ENCODE data around the gene CAPN1.
A peak's percentile ranks its signal among the peaks of the same experiment; 100 is the strongest.
"Not testable (repeated sequence)": the region's sequence is repeated elsewhere in the genome, so short reads cannot be mapped to it uniquely, and the experiment has no call there.

The CAPN1 gene

GRCh38 chr11:65223011-65223410, 41.3 kb downstream of the CAPN1 start:
- Histone ChIP-seq H3K4me3 (ENCODE audit: low read length) (no peak overlapping the region), H3K36me3 (ENCODE audit: insufficient read depth, low read length) (no peaks in the 10 kb centered on the region), H3K9me3 (ENCODE audit: low read length) (peaks cover 2% of the 10 kb centered on the region), H2AFZ (ENCODE audit: low read depth, low read length) (no peak overlapping the region), H3K4me1 (ENCODE audit: insufficient read depth, low read length) (peaks cover 5% of the 10 kb centered on the region), H3K27me3 (ENCODE audit: insufficient read depth, low read length) (peaks cover 2% of the 10 kb centered on the region)

- Histone ChIP-seq H3K27me3 (ENCODE audit: insufficient read depth, low read length) (peaks cover 2% of the 10 kb centered on the region), H3K4me1 (ENCODE audit: insufficient read depth, low read length) (peaks cover 5% of the 10 kb centered on the region), H3K9me3 (ENCODE audit: low read length) (peaks cover 5% of the 10 kb centered on the region), H3K36me3 (ENCODE audit: insufficient read depth, low read length) (no peaks in the 10 kb centered on the region), H3K4me3 (ENCODE audit: low read length) (no peak overlapping the region), H2AFZ (ENCODE audit: low read depth, low read length) (peak overlapping the region; percentile 74)
Observed at GRCh38 chr11:65224930-65225278, 43.2 kb downstream of the CAPN1 start.

GRCh38 chr11:65225279-65226102, 43.8 kb downstream of the CAPN1 start:
- H3K9me3 ChIP-seq (ENCODE audit: low read length): peaks cover 5% of the 10 kb centered on the region
- peak overlapping the region; percentile 74 for H2AFZ ChIP-seq (ENCODE audit: low read depth, low read length)
- H3K36me3 ChIP-seq (ENCODE audit: insufficient read depth, low read length): no peaks in the 10 kb centered on the region
- peak overlapping the region; percentile 40 for H3K4me3 ChIP-seq (ENCODE audit: low read length)
- peaks cover 2% of the 10 kb centered on the region for H3K27me3 ChIP-seq (ENCODE audit: insufficient read depth, low read length)
- peaks cover 5% of the 10 kb centered on the region for H3K4me1 ChIP-seq (ENCODE audit: insufficient read depth, low read length)

DNA sequence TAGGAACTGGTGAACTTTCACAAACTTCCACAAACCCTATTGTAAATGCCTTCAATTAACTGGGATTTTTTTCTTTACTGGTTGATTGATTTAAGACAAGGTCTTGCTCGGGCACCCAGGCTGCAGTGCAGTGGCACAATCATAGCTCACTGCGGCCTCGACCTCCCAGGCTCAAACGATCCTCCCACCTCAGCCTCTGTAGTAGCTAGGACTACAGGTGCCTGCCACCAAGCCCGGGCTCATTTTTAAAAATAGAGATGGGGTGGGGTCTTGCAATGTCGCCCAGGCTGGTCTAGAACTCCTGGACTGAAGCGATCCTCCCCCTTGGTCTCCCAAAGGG, 44.3 kb downstream of the CAPN1 start:
- Histone ChIP-seq H3K36me3 (ENCODE audit: insufficient read depth, low read length) (no peaks in the 10 kb centered on the region), H3K4me3 (ENCODE audit: low read length) (peak overlapping the region; percentile 40), H3K9me3 (ENCODE audit: low read length) (peaks cover 5% of the 10 kb centered on the region), H2AFZ (ENCODE audit: low read depth, low read length) (peak overlapping the region; percentile 74), H3K27me3 (ENCODE audit: insufficient read depth, low read length) (peaks cover 2% of the 10 kb centered on the region), H3K4me1 (ENCODE audit: insufficient read depth, low read length) (peaks cover 5% of the 10 kb centered on the region)

GRCh38 chr11:65227879-65228278, 46.2 kb downstream of the CAPN1 start:
- Histone ChIP-seq H3K27me3 (ENCODE audit: insufficient read depth, low read length) (no peaks in the 10 kb centered on the region), H3K4me3 (ENCODE audit: low read length) (no peak overlapping the region), H3K4me1 (ENCODE audit: insufficient read depth, low read length) (peaks cover 5% of the 10 kb centered on the region), H3K36me3 (ENCODE audit: insufficient read depth, low read length) (no peaks in the 10 kb centered on the region), H3K9me3 (ENCODE audit: low read length) (peaks cover 5% of the 10 kb centered on the region), H2AFZ (ENCODE audit: low read depth, low read length) (no peak overlapping the region)

DNA sequence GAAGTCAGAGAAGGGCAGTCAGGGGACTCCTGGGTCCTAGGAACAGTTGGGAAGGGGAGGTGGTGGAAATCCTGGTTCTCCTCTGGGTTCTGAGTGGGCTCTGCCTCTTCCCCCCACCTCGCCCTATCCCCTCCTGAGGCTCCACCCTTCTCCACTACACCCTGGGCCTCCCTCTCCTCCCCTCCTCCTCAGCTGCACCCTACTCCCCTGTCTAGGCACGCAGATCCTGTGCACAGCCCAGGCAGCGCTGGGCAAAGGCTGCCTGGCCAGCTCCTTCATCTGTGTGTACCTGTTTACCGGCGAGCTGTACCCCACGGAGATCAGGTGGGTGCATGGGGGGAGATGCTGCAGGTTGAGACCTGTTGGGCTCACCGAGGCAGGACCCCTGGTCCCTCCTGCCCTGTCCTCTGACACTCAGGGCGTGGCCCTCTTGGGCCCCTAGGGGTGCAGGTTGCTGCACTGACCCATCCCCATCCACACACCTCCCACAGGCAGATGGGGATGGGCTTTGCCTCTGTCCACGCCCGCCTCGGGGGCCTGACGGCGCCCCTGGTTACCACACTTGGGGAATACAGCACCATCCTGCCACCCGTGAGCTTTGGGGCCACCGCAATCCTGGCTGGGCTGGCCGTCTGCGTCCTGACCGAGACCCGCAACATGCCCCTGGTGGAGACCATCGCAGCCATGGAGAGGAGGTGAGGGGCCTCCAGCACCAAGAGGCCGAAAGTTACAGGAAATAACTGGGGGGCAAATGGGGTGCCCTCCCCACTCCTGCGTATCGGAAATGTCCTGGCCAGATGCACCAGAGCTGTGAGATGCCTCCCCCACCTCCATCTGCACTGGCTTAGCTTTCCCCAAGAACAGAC, 54.7 kb downstream of the CAPN1 start:
- Histone ChIP-seq H3K36me3 (ENCODE audit: insufficient read depth, low read length) (no peaks in the 10 kb centered on the region), H3K27me3 (ENCODE audit: insufficient read depth, low read length) (no peaks in the 10 kb centered on the region), H3K4me1 (ENCODE audit: insufficient read depth, low read length) (no peaks in the 10 kb centered on the region), H2AFZ (ENCODE audit: low read depth, low read length) (no peak overlapping the region), H3K4me3 (ENCODE audit: low read length) (no peak overlapping the region), H3K9me3 (ENCODE audit: low read length) (no peaks in the 10 kb centered on the region)

- H2AFZ ChIP-seq (ENCODE audit: low read depth, low read length); H3K9me3 ChIP-seq (ENCODE audit: low read length); H3K4me1 ChIP-seq (ENCODE audit: insufficient read depth, low read length); H3K4me3 ChIP-seq (ENCODE audit: low read length); H3K27me3 ChIP-seq (ENCODE audit: insufficient read depth, low read length); H3K36me3 ChIP-seq (ENCODE audit: insufficient read depth, low read length): not testable (repeated sequence)
Observed at GRCh38 chr11:65238302-65238701, 56.6 kb downstream of the CAPN1 start.

DNA sequence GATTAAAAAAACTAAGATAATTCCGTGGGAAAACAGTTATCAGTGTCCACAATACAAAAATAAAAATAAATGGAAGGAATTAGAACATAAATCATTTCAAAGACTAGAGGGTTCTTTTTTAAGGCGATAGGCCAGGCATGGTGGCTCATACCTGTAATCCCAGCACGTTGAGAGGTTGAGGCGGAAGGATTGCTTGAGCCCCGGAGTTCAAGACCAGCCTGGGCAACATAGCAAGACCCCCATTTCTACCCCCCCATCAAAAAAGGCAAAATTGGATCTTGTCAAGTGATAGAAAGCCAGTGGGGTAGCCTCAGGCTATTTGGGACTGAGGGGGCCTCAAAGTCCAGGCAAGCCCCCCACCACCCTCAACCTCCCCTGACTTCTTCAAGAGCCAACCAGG, 59.4 kb downstream of the CAPN1 start:
- Histone ChIP-seq H3K27me3 (ENCODE audit: insufficient read depth, low read length) (no peaks in the 10 kb centered on the region), H3K4me1 (ENCODE audit: insufficient read depth, low read length) (no peaks in the 10 kb centered on the region), H3K36me3 (ENCODE audit: insufficient read depth, low read length) (no peaks in the 10 kb centered on the region), H3K9me3 (ENCODE audit: low read length) (peaks cover 3% of the 10 kb centered on the region), H2AFZ (ENCODE audit: low read depth, low read length) (no peak overlapping the region), H3K4me3 (ENCODE audit: low read length) (no peak overlapping the region)

DNA sequence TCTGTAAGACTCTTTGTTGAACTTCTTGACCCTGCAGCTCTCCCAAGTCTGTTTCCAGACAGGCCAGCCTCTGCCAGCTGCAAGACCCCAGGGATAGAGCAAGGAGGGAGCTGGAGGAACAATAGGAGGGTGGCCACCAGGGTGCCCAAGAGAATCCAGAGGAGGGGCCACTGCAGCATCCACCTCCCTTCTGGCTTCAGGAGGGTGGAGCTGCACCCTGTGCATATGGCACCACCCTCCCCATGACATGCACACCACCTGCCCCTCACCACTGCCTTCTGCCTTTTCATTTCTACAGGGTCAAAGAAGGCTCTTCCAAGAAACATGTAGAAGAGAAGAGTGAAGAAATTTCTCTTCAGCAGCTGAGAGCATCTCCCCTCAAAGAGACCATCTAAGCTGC, 60.0 kb downstream of the CAPN1 start:
- H2AFZ ChIP-seq (ENCODE audit: low read depth, low read length): no peak overlapping the region
- H3K27me3 ChIP-seq (ENCODE audit: insufficient read depth, low read length): no peaks in the 10 kb centered on the region
- H3K36me3 ChIP-seq (ENCODE audit: insufficient read depth, low read length): no peaks in the 10 kb centered on the region
- H3K4me3 ChIP-seq (ENCODE audit: low read length): no peak overlapping the region
- H3K4me1 ChIP-seq (ENCODE audit: insufficient read depth, low read length): no peaks in the 10 kb centered on the region
- H3K9me3 ChIP-seq (ENCODE audit: low read length): peaks cover 3% of the 10 kb centered on the region

GRCh38 chr11:65242389-65242788, 60.7 kb downstream of the CAPN1 start:
- Histone ChIP-seq H3K4me1 (ENCODE audit: insufficient read depth, low read length) (no peaks in the 10 kb centered on the region), H3K9me3 (ENCODE audit: low read length) (peaks cover 3% of the 10 kb centered on the region), H3K27me3 (ENCODE audit: insufficient read depth, low read length) (no peaks in the 10 kb centered on the region), H2AFZ (ENCODE audit: low read depth, low read length) (no peak overlapping the region), H3K36me3 (ENCODE audit: insufficient read depth, low read length) (no peaks in the 10 kb centered on the region), H3K4me3 (ENCODE audit: low read length) (no peak overlapping the region)

GRCh38 chr11:65243797-65244196, 62.1 kb downstream of the CAPN1 start:
- H3K36me3 ChIP-seq (ENCODE audit: insufficient read depth, low read length): no peaks in the 10 kb centered on the region
- no peaks in the 10 kb centered on the region for H3K27me3 ChIP-seq (ENCODE audit: insufficient read depth, low read length)
- H2AFZ ChIP-seq (ENCODE audit: low read depth, low read length): no peak overlapping the region
- H3K4me1 ChIP-seq (ENCODE audit: insufficient read depth, low read length): no peaks in the 10 kb centered on the region
- H3K9me3 ChIP-seq (ENCODE audit: low read length): peaks cover 3% of the 10 kb centered on the region
- H3K4me3 ChIP-seq (ENCODE audit: low read length): no peak overlapping the region

- not testable (repeated sequence) for H3K27me3 ChIP-seq (ENCODE audit: insufficient read depth, low read length); H2AFZ ChIP-seq (ENCODE audit: low read depth, low read length); H3K4me1 ChIP-seq (ENCODE audit: insufficient read depth, low read length); H3K36me3 ChIP-seq (ENCODE audit: insufficient read depth, low read length); H3K4me3 ChIP-seq (ENCODE audit: low read length); H3K9me3 ChIP-seq (ENCODE audit: low read length)
Observed at GRCh38 chr11:65245046-65245445, 63.3 kb downstream of the CAPN1 start.

DNA sequence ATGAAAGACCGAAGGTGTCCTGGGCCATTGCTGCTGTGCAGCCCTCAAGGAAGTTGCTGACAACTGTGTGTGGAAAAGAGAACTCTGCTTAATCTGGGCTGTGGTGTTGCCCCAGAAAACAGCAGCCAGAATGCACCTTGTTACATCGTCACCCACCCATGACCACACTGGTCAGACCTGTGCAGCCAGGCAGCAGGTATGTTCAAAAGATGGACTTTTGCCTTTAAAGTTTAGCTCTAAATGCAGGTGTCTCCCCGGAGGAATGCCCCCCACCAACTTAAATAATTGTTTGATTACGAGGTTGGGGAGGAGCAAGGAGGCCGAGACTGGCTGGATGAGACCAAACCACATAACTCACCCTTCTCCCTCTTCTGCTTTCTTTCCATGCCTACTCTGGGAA, 64.8 kb downstream of the CAPN1 start:
- H2AFZ ChIP-seq (ENCODE audit: low read depth, low read length): no peak overlapping the region
- no peaks in the 10 kb centered on the region for H3K27me3 ChIP-seq (ENCODE audit: insufficient read depth, low read length)
- no peaks in the 10 kb centered on the region for H3K36me3 ChIP-seq (ENCODE audit: insufficient read depth, low read length)
- H3K9me3 ChIP-seq (ENCODE audit: low read length): peaks cover 3% of the 10 kb centered on the region
- no peak overlapping the region for H3K4me3 ChIP-seq (ENCODE audit: low read length)
- H3K4me1 ChIP-seq (ENCODE audit: insufficient read depth, low read length): no peaks in the 10 kb centered on the region

All from neuron (in vitro differentiated cells).